PC-9 (cell line): ENCODE data around the gene TRABD2B.

Source experiments
- EZH2 ChIP-seq: fragments of 200-600 bp; sonication (generic); IDR thresholded peaks from 2 replicates; pipeline ENCODE4 v1.8.0; 2017; ENCODE audit warnings: antibody characterized with exemption, low read depth
- TF ChIP-seq, protein P1 (sequence below): fragments of 200-600 bp; sonication (generic); conservative IDR thresholded peaks from 2 replicates; pipeline ENCODE4 v1.6.1; 2017; ENCODE audit warnings: mixed run types, antibody characterized with exemption, mild to moderate bottlenecking, moderate library complexity

GRCh38 chr1:47843781-47844557, 153.2 kb downstream of the TRABD2B start:
- TF ChIP-seq, protein P1, sequence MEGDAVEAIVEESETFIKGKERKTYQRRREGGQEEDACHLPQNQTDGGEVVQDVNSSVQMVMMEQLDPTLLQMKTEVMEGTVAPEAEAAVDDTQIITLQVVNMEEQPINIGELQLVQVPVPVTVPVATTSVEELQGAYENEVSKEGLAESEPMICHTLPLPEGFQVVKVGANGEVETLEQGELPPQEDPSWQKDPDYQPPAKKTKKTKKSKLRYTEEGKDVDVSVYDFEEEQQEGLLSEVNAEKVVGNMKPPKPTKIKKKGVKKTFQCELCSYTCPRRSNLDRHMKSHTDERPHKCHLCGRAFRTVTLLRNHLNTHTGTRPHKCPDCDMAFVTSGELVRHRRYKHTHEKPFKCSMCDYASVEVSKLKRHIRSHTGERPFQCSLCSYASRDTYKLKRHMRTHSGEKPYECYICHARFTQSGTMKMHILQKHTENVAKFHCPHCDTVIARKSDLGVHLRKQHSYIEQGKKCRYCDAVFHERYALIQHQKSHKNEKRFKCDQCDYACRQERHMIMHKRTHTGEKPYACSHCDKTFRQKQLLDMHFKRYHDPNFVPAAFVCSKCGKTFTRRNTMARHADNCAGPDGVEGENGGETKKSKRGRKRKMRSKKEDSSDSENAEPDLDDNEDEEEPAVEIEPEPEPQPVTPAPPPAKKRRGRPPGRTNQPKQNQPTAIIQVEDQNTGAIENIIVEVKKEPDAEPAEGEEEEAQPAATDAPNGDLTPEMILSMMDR = no peak
- TF ChIP-seq EZH2 = no peak
